Skeletal muscle cell (primary cell): Measurements from ENCODE around the gene BSG.
"Not testable (repeated sequence)": the region's sequence is repeated elsewhere in the genome, so short reads cannot be mapped to it uniquely, and the experiment has no call there.

ENCODE experiments used
- DNase-seq: peaks from one replicate; pipeline ENCODE4 v3.0.0-alpha.2; 2010; ENCODE audit warnings: low read depth
- H3K4me3 ChIP-seq: 2 replicates; pipeline ENCODE4 v1.5.1; 2011; ENCODE audit warnings: low read depth, mild to moderate bottlenecking, control low read depth, low read length, moderate library complexity

Gene BSG

GRCh38 chr19:615619-616018 is 43.2 kb downstream of the BSG start:
- DNase-seq: no peak
- no peak overlapping the region for H3K4me3 ChIP-seq

GRCh38 chr19:616062-616700 is 43.8 kb downstream of the BSG start:
- no peak overlapping the region for H3K4me3 ChIP-seq
- no peak for DNase-seq

GRCh38 chr19:616747-617526 is 44.5 kb downstream of the BSG start:
- H3K4me3 ChIP-seq: no peak overlapping the region
- DNase-seq: no peak

- H3K4me3 ChIP-seq: no peak overlapping the region
- no peak for DNase-seq
Observed at GRCh38 chr19:617551-618246, 45.3 kb downstream of the BSG start.

GRCh38 chr19:618247-618619 is 45.8 kb downstream of the BSG start:
- no peak for DNase-seq

GRCh38 chr19:618674-619285 is 46.4 kb downstream of the BSG start:
- H3K4me3 ChIP-seq: no peak overlapping the region
- DNase-seq: no peak

More at GRCh38 chr19:618247-618619, 45.8 kb downstream of the BSG start:
- H3K4me3 ChIP-seq: no peak overlapping the region

- H3K4me3 ChIP-seq: no peak overlapping the region
- DNase-seq: no peak
Observed at GRCh38 chr19:619286-620002, 47.0 kb downstream of the BSG start.

GRCh38 chr19:620166-620862 is 47.9 kb downstream of the BSG start:
- no peak overlapping the region for H3K4me3 ChIP-seq
- no peak for DNase-seq

GRCh38 chr19:621191-621590 is 48.8 kb downstream of the BSG start:
- DNase-seq: not testable (repeated sequence)

GRCh38 chr19:621819-622218 is 49.4 kb downstream of the BSG start:
- DNase-seq: no peak

More at GRCh38 chr19:621191-621590, 48.8 kb downstream of the BSG start:
- H3K4me3 ChIP-seq: not testable (repeated sequence)

GRCh38 chr19:622666-623065 is 50.3 kb downstream of the BSG start:
- no peak for DNase-seq
- no peak overlapping the region for H3K4me3 ChIP-seq

More at GRCh38 chr19:621819-622218, 49.4 kb downstream of the BSG start:
- no peak overlapping the region for H3K4me3 ChIP-seq

- H3K4me3 ChIP-seq: no peak overlapping the region
- DNase-seq: no peak
Observed at GRCh38 chr19:623175-623916, 51.0 kb downstream of the BSG start.

GRCh38 chr19:623974-624373 is 51.6 kb downstream of the BSG start:
- DNase-seq: peak; percentile 97

GRCh38 chr19:624433-625109 is 52.2 kb downstream of the BSG start:
- no peak for DNase-seq
- no peak overlapping the region for H3K4me3 ChIP-seq

More at GRCh38 chr19:623974-624373, 51.6 kb downstream of the BSG start:
- no peak overlapping the region for H3K4me3 ChIP-seq

GRCh38 chr19:625257-625656 is 52.9 kb downstream of the BSG start:
- no peak overlapping the region for H3K4me3 ChIP-seq
- DNase-seq: no peak

- not testable (repeated sequence) for H3K4me3 ChIP-seq, DNase-seq
Observed at GRCh38 chr19:626566-626965, 54.2 kb downstream of the BSG start.

- DNase-seq: no peak
- H3K4me3 ChIP-seq: no peak overlapping the region
Observed at GRCh38 chr19:628168-628567, 55.8 kb downstream of the BSG start.

GRCh38 chr19:629515-629914 is 57.1 kb downstream of the BSG start:
- not testable (repeated sequence) for H3K4me3 ChIP-seq, DNase-seq
